ENCODE results near the gene LCN9. TPM values are rescaled to one million over a fixed set of nuclear protein-coding genes. Genes with fewer than 3 reads are reported as not detected.
"Not testable (repeated sequence)": the region's sequence is repeated elsewhere in the genome, so short reads cannot be mapped to it uniquely, and the experiment has no call there.

LCN9 gene
- total RNA-seq, 4 donors from 2014 or later: not detected

DNA sequence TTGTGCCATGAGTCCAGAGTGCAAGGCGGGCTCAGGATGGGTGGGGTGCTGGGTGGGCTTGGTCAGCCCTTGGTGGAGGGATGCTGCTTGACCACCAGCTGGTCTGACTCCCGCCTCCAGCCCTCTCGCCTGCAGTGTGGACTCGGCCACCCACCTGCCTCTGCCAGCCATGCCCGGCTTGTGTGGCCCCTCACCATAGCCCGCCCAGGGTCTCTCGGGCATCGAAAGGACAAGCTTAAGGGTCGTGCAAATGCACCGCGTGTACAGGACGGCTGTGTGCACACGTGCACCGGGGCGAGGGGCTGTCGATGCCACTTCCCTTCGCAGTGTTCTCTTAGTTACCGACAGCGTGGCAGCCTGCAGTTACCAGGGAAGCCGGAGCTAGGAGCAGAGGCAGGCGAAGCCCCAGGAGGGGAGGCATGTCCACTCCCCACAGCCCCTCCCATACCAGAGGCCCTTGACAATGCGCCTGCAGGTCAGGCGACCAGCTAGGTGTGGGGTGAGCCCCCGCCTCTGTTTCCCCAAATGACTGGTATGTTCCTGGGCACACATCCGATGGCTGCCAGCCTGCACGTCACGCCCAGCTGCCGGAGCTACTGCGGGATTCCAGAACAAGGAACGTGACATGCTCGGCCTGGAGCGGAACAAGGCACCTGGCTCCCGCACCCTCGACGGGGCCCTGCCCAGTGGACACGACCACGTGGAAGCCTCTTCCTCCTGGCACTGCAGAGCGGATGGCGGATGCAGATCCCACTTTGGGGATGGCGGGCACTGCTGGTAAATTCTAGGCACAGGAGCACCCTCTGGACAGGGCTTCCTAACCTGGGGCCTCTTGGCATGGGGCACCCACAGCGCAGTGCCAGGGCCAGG, 7.8 kb downstream of the LCN9 start:
- Histone ChIP-seq H3K4me1 (no peaks in the 10 kb centered on the region), H3K27me3 (no peaks in the 10 kb centered on the region), H3K4me3 (no peak overlapping the region), H3K9me3 (no peaks in the 10 kb centered on the region), H3K36me3 (no peaks in the 10 kb centered on the region), H3K27ac (no peak overlapping the region)
- no peak for DNase-seq
- 40 to 87% methylated on average over 1 to 41 of the region's 41 CpGs for WGBS, 2 donors (ENCODE audit: low coverage in 1 of 2)
- TF ChIP-seq POLR2AphosphoS5 (IDR thresholded peaks at IDR 0.05): no peak
- no peak for TF ChIP-seq POLR2A (IDR thresholded peaks at IDR 0.05)
- TF ChIP-seq EP300 (IDR thresholded peaks at IDR 0.05; ENCODE audit: low read depth): no peak
- TF ChIP-seq, protein P1, sequence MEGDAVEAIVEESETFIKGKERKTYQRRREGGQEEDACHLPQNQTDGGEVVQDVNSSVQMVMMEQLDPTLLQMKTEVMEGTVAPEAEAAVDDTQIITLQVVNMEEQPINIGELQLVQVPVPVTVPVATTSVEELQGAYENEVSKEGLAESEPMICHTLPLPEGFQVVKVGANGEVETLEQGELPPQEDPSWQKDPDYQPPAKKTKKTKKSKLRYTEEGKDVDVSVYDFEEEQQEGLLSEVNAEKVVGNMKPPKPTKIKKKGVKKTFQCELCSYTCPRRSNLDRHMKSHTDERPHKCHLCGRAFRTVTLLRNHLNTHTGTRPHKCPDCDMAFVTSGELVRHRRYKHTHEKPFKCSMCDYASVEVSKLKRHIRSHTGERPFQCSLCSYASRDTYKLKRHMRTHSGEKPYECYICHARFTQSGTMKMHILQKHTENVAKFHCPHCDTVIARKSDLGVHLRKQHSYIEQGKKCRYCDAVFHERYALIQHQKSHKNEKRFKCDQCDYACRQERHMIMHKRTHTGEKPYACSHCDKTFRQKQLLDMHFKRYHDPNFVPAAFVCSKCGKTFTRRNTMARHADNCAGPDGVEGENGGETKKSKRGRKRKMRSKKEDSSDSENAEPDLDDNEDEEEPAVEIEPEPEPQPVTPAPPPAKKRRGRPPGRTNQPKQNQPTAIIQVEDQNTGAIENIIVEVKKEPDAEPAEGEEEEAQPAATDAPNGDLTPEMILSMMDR (IDR thresholded peaks at IDR 0.05): no peak
- in situ Hi-C loops (cut with MboI; ENCODE audit: low pct_ligation_motif_present in 1 of 4, low pct_unique_long_range_greater_than_20kb in 1 of 4, low sequenced_read_pairs in 3 of 4) (no loop called here), intact Hi-C loops (cut with DNase I; ENCODE audit: low total_unique reads) (no loop called here)

- Histone ChIP-seq H3K36me3 (no peaks in the 10 kb centered on the region), H3K4me1 (no peaks in the 10 kb centered on the region), H3K27me3 (no peaks in the 10 kb centered on the region), H3K9me3 (no peaks in the 10 kb centered on the region), H3K4me3 (no peak overlapping the region), H3K27ac (no peak overlapping the region)
- intact Hi-C loops (cut with DNase I; ENCODE audit: low total_unique reads): no loop called here
- no peak for DNase-seq
- no peak for TF ChIP-seq POLR2A (IDR thresholded peaks at IDR 0.05)
- TF ChIP-seq, protein P1 (IDR thresholded peaks at IDR 0.05): no peak
- TF ChIP-seq POLR2AphosphoS5 (IDR thresholded peaks at IDR 0.05): no peak
- TF ChIP-seq EP300 (IDR thresholded peaks at IDR 0.05; ENCODE audit: low read depth): no peak
- in situ Hi-C loops (cut with MboI; ENCODE audit: low pct_ligation_motif_present in 1 of 4, low pct_unique_long_range_greater_than_20kb in 1 of 4, low sequenced_read_pairs in 3 of 4): no loop called here
- WGBS, 2 donors (ENCODE audit: low coverage in 1 of 2): 68% methylated on average over 17 of the region's 17 CpGs; no CpG with 5 or more reads in 1 of the 2 donors
These were observed 8.5 kb downstream of the LCN9 start for GRCh38 chr9:135671591-135672041.

GRCh38 chr9:135672786-135673185, 9.7 kb downstream of the LCN9 start:
- H3K9me3 ChIP-seq; intact Hi-C loops (cut with DNase I; ENCODE audit: low total_unique reads); in situ Hi-C loops (cut with MboI; ENCODE audit: low pct_ligation_motif_present in 1 of 4, low pct_unique_long_range_greater_than_20kb in 1 of 4, low sequenced_read_pairs in 3 of 4); H3K27ac ChIP-seq; H3K27me3 ChIP-seq; DNase-seq; H3K4me1 ChIP-seq; H3K4me3 ChIP-seq; H3K36me3 ChIP-seq: not testable (repeated sequence)
- 75 to 78% methylated on average over 7 of the region's 7 CpGs for WGBS, 2 donors (ENCODE audit: low coverage in 1 of 2)

GRCh38 chr9:135673941-135674340, 10.8 kb downstream of the LCN9 start:
- TF ChIP-seq, protein P1 (IDR thresholded peaks at IDR 0.05): no peak
- no peak for TF ChIP-seq EP300 (IDR thresholded peaks at IDR 0.05; ENCODE audit: low read depth)
- TF ChIP-seq POLR2AphosphoS5 (IDR thresholded peaks at IDR 0.05): no peak
- no peak for TF ChIP-seq POLR2A (IDR thresholded peaks at IDR 0.05)
- Histone ChIP-seq H3K4me3 (no peak overlapping the region), H3K36me3 (no peaks in the 10 kb centered on the region), H3K4me1 (no peaks in the 10 kb centered on the region), H3K9me3 (no peaks in the 10 kb centered on the region), H3K27me3 (no peaks in the 10 kb centered on the region), H3K27ac (no peak overlapping the region)
- intact Hi-C loops (cut with DNase I; ENCODE audit: low total_unique reads): no loop called here
- no peak for DNase-seq
- in situ Hi-C loops (cut with MboI; ENCODE audit: low pct_ligation_motif_present in 1 of 4, low pct_unique_long_range_greater_than_20kb in 1 of 4, low sequenced_read_pairs in 3 of 4): no loop called here
- 78 to 94% methylated on average over 8 of the region's 8 CpGs for WGBS, 2 donors (ENCODE audit: low coverage in 1 of 2)

Measured in transverse colon (tissue), 4 donors.